ENCODE data around the gene SP8. TPM values are rescaled to one million over a fixed set of nuclear protein-coding genes. Genes with fewer than 3 reads are reported as not detected.

The SP8 gene
- polyA plus RNA-seq, 2 of the 4 experiments (the other 2 are of a cell fraction) = not detected

- no peak for FAIRE-seq
- no peak for DNase-seq (ENCODE audit: low read depth in 1 of 2, low spot score in 1 of 2)
- Histone ChIP-seq H3K4me3 (no peak overlapping the region), H3K27ac (no peak overlapping the region), H3K9me3 (no peaks in the 10 kb centered on the region), H3K4me1 (no peaks in the 10 kb centered on the region), H3K4me2 (no peak overlapping the region)
- TF ChIP-seq, protein P1, sequence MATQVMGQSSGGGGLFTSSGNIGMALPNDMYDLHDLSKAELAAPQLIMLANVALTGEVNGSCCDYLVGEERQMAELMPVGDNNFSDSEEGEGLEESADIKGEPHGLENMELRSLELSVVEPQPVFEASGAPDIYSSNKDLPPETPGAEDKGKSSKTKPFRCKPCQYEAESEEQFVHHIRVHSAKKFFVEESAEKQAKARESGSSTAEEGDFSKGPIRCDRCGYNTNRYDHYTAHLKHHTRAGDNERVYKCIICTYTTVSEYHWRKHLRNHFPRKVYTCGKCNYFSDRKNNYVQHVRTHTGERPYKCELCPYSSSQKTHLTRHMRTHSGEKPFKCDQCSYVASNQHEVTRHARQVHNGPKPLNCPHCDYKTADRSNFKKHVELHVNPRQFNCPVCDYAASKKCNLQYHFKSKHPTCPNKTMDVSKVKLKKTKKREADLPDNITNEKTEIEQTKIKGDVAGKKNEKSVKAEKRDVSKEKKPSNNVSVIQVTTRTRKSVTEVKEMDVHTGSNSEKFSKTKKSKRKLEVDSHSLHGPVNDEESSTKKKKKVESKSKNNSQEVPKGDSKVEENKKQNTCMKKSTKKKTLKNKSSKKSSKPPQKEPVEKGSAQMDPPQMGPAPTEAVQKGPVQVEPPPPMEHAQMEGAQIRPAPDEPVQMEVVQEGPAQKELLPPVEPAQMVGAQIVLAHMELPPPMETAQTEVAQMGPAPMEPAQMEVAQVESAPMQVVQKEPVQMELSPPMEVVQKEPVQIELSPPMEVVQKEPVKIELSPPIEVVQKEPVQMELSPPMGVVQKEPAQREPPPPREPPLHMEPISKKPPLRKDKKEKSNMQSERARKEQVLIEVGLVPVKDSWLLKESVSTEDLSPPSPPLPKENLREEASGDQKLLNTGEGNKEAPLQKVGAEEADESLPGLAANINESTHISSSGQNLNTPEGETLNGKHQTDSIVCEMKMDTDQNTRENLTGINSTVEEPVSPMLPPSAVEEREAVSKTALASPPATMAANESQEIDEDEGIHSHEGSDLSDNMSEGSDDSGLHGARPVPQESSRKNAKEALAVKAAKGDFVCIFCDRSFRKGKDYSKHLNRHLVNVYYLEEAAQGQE (IDR thresholded peaks at IDR 0.05) = no peak
- TF ChIP-seq, protein P2, sequence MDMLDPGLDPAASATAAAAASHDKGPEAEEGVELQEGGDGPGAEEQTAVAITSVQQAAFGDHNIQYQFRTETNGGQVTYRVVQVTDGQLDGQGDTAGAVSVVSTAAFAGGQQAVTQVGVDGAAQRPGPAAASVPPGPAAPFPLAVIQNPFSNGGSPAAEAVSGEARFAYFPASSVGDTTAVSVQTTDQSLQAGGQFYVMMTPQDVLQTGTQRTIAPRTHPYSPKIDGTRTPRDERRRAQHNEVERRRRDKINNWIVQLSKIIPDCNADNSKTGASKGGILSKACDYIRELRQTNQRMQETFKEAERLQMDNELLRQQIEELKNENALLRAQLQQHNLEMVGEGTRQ (IDR thresholded peaks at IDR 0.05) = no peak
- no peak for TF ChIP-seq FOXS1 (CRISPR knock-in tag; IDR thresholded peaks at IDR 0.05)
- TF ChIP-seq BHLHE40 (IDR thresholded peaks at IDR 0.05; ENCODE audit: low read depth, low read length) = no peak
- TF ChIP-seq TP53 (CRISPR knock-in tag; IDR thresholded peaks at IDR 0.05) = no peak
- TF ChIP-seq GATA3 (IDR thresholded peaks at IDR 0.05; ENCODE audit: borderline replicate concordance) = no peak
- no peak for TF ChIP-seq SMC3 (IDR thresholded peaks at IDR 0.05)
- no peak for TF ChIP-seq RNF2 (IDR thresholded peaks at IDR 0.05; ENCODE audit: borderline replicate concordance, low read depth)
- TF ChIP-seq NR3C1 (IDR thresholded peaks at IDR 0.05) = no peak
- no peak for TF ChIP-seq CEBPB (IDR thresholded peaks at IDR 0.05)
- no peak for TF ChIP-seq SREBF2 (IDR thresholded peaks at IDR 0.05)
- no peak for TF ChIP-seq NPAS2 (CRISPR knock-in tag; IDR thresholded peaks at IDR 0.05; ENCODE audit: borderline replicate concordance)
- TF ChIP-seq, protein P3, sequence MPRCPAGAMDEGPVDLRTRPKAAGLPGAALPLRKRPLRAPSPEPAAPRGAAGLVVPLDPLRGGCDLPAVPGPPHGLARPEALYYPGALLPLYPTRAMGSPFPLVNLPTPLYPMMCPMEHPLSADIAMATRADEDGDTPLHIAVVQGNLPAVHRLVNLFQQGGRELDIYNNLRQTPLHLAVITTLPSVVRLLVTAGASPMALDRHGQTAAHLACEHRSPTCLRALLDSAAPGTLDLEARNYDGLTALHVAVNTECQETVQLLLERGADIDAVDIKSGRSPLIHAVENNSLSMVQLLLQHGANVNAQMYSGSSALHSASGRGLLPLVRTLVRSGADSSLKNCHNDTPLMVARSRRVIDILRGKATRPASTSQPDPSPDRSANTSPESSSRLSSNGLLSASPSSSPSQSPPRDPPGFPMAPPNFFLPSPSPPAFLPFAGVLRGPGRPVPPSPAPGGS (IDR thresholded peaks at IDR 0.05) = no peak
- ChIA-PET POLR2A (no interaction called here), CTCF (no interaction called here)
- no peak for ATAC-seq
- 83% methylated on average over 1 of the region's 1 CpG for WGBS (ENCODE audit: missing lambda C conversion rate)
These were observed 32.7 kb downstream of the SP8 start for GRCh38 chr7:20754001-20754400.

DNA sequence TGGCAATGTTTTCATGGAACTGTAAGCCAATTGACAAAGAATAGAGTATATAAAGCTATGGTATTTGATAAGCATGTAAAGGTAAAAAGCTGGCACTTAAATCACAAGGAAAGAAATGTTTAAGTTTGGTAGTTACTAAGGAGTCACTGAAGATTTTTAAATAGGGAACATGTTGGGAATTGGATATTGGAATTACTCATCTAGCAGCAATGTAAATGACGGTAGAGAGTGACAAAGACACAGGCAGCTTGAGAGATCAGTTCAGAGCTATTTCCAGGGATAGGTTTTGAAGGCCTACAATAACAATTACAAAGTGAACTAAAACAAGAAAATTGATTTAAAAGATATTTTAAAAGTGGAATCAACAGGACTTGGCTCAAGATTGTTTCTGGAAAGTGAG lies 36.8 kb downstream of the SP8 start:
- CTCF ChIA-PET = no interaction called here
- no peak for TF ChIP-seq RAD21 (conservative IDR thresholded peaks at IDR 0.05 in 1 of 2, IDR thresholded peaks at IDR 0.05 in 1 of 2)
- TF ChIP-seq HOXB5 (CRISPR knock-in tag; IDR thresholded peaks at IDR 0.05) = no peak
- no peak for TF ChIP-seq E2F6 (IDR thresholded peaks at IDR 0.05; ENCODE audit: borderline replicate concordance, low read depth)
- TF ChIP-seq ZSCAN20 (CRISPR knock-in tag; IDR thresholded peaks at IDR 0.05) = no peak
- TF ChIP-seq POLR2AphosphoS2 (conservative IDR thresholded peaks at IDR 0.05; ENCODE audit: low read length) = no peak
- 51% methylated on average over 1 of the region's 1 CpG for WGBS (ENCODE audit: missing lambda C conversion rate)
- no peaks in the 10 kb centered on the region for H3K4me1 ChIP-seq
- DNase-seq (ENCODE audit: low read depth in 1 of 2, low spot score in 1 of 2) (no peak), FAIRE-seq (no peak), ATAC-seq (no peak)
- H3K4me2 ChIP-seq = no peak overlapping the region
- H3K27ac ChIP-seq = no peak overlapping the region
- H3K4me3 ChIP-seq = no peak overlapping the region
- no peaks in the 10 kb centered on the region for H3K9me3 ChIP-seq
- POLR2A ChIA-PET = no interaction called here

- Histone ChIP-seq H3K4me2 (no peak overlapping the region), H3K4me3 (no peak overlapping the region), H3K27ac (no peak overlapping the region), H3K4me1 (no peaks in the 10 kb centered on the region), H3K9me3 (no peaks in the 10 kb centered on the region)
- DNase-seq (ENCODE audit: low read depth in 1 of 2, low spot score in 1 of 2) (no peak), ATAC-seq (no peak), FAIRE-seq (no peak)
- ChIA-PET CTCF (no interaction called here), POLR2A (no interaction called here)
- no peak for TF ChIP-seq KDM1A (IDR thresholded peaks at IDR 0.05; ENCODE audit: low read depth)
- no peak for TF ChIP-seq RFX5 (IDR thresholded peaks at IDR 0.05)
- TF ChIP-seq EHF (CRISPR knock-in tag; IDR thresholded peaks at IDR 0.05) = no peak
- no peak for TF ChIP-seq CHD2 (IDR thresholded peaks at IDR 0.05; ENCODE audit: low read length, partially characterized antibody)
- no peak for TF ChIP-seq MAZ (IDR thresholded peaks at IDR 0.05; ENCODE audit: borderline replicate concordance, low read depth, low read length)
- TF ChIP-seq E2F6 (IDR thresholded peaks at IDR 0.05; ENCODE audit: borderline replicate concordance, low read depth) = no peak
- WGBS (ENCODE audit: missing lambda C conversion rate) = 66% methylated on average over 1 of the region's 1 CpG
These were observed 37.8 kb downstream of the SP8 start for GRCh38 chr7:20748853-20749252.
